Spleen (tissue), 11 donors: ENCODE measurements around the gene PNKD. TPM values are rescaled to one million over a fixed set of nuclear protein-coding genes. Genes with fewer than 3 reads are reported as not detected.

ENCODE experiments used
- DNase-seq: peaks from one replicate; pipeline ENCODE4 v3.0.0-alpha.2; 2020
- H3K27ac ChIP-seq, 8 donors: fragments of 200-600 bp; sonication (generic) in 7 of 8; 1 replicate in 4 of 8; 2 replicates in 4 of 8; pipeline versions ENCODE4 v1.5.0 to v1.8.0; 2016 to 2021; ENCODE audit warnings: inconsistent platforms in 4 of 8, mild to moderate bottlenecking in 4 of 8, moderate library complexity in 1 of 8
- H3K27me3 ChIP-seq, 7 donors: fragments of 200-600 bp; sonication (generic) in 6 of 7; replicated peaks in 1 of 7; 1 replicate in 4 of 7; 2 replicates in 3 of 7; pipeline versions ENCODE4 v1.5.0 to v1.8.0; 2016 to 2021; ENCODE audit warnings: inconsistent platforms in 3 of 7, mild to moderate bottlenecking in 1 of 7
- H3K36me3 ChIP-seq, 6 donors: fragments of 200-600 bp; sonication (generic) in 5 of 6; 1 replicate in 4 of 6; 2 replicates in 2 of 6; pipeline versions ENCODE4 v1.5.0 to v1.8.0; 2016 to 2021; ENCODE audit warnings: inconsistent platforms in 2 of 6
- H3K4me1 ChIP-seq, 6 donors: fragments of 200-600 bp; sonication (generic) in 5 of 6; 1 replicate in 3 of 6; 2 replicates in 3 of 6; pipeline versions ENCODE4 v1.5.0 to v1.8.0; 2016 to 2021; ENCODE audit warnings: inconsistent platforms in 3 of 6
- H3K4me3 ChIP-seq, 8 donors: fragments of 200-600 bp; sonication (generic) in 7 of 8; 1 replicate in 4 of 8; 2 replicates in 4 of 8; pipeline versions ENCODE4 v1.5.0 to v1.8.0; 2016 to 2021; ENCODE audit warnings: inconsistent platforms in 4 of 8, mild to moderate bottlenecking in 4 of 8, moderate library complexity in 2 of 8
- H3K9me3 ChIP-seq, 8 donors: fragments of 200-600 bp; sonication (generic) in 7 of 8; 1 replicate in 4 of 8; 2 replicates in 4 of 8; pipeline versions ENCODE4 v1.5.0 to v1.8.0; 2016 to 2021; ENCODE audit warnings: inconsistent platforms in 4 of 8
- POLR2A ChIP-seq, 3 donors: fragments of 450-650 bp; IDR thresholded peaks; one replicate each; pipeline ENCODE4 v1.5.1; 2017; ENCODE audit warnings: antibody characterized with exemption in 3 of 3, mild to moderate bottlenecking in 1 of 3
- POLR2AphosphoS5 ChIP-seq, 3 donors: sonication (generic); formaldehyde crosslinking; IDR thresholded peaks; one replicate each; pipeline ENCODE4 v1.5.1; 2017; ENCODE audit warnings: antibody characterized with exemption in 3 of 3
- WGBS, 5 donors: extraction: QIAGEN DNeasy Blood & Tissue Kit in 3 of 5; methylation state at CpG; one replicate each; pipeline versions ENCODE4 v1.1.5 to v1.1.7; 2013 to 2018; 5-methylcytosine and 5-hydroxymethylcytosine counted together
- intact Hi-C: fragments of 100-400 bp; cut with DNase I; formaldehyde crosslinking; loops from one replicate; pipeline ENCODE4 v1.15.0; 2023; ENCODE audit warnings: low total_unique reads
- polyA plus RNA-seq, 3 donors: library from polyadenylated mRNA; stranded (reverse); fragments of 200-250 nt; gene quantifications; one replicate each; pipeline ENCODE4 v1.2.1, GENCODE V29; 2013
- total RNA-seq, 7 donors: library from RNA; depleted of rRNA in 3 of 7; stranded (reverse); fragments of >200 nt in 3 of 7; fragmentation: NEBNext Ultra II Directional in 4 of 7; extraction: Animal tissue kit (Norgen Biotek cat#: 25700) in 4 of 7; gene quantifications; one replicate each; pipeline versions ENCODE4 v1.1.0 to v1.2.1, GENCODE V29; 2016 to 2021
- TF ChIP-seq, protein P1 (sequence below), 11 experiments: fragments of 200-600 bp in 7 of 11; fragments of 450-650 bp in 4 of 11; sonication (generic) in 4 of 11; IDR thresholded peaks in 8 of 11; conservative IDR thresholded peaks in 3 of 11; 1 replicate in 7 of 11; 2 replicates in 4 of 11; pipeline versions ENCODE4 v1.4.0 to v1.8.0; 2016 to 2021; ENCODE audit warnings: antibody characterized with exemption in 11 of 11, inconsistent platforms in 4 of 11, mild to moderate bottlenecking in 1 of 11
- donor health status: healthy with polysubstance abuse.
- donor health status: DM: no; HTN: no; CAD: no; lungs with moderate emphysema.
- donor health status: DM: no; HTN: no; CAD: no.
- donor health status: Bipolar disorder and iron deficiency.
- donor health status: healthy.
- donor health status: DM: no; HTN: no; CAD: no.
- donor health status: DM: yes; HTN: yes; CAD: no.

Gene PNKD
- total and polyA plus RNA-seq, 10 donors, result 41.4 to 92.1 (median 49.4) TPM

GRCh38 chr2:218282173-218282991, 12.1 kb downstream of the PNKD start:
- no peak overlapping the region for H3K4me3 ChIP-seq
- H3K27me3 ChIP-seq, result no peaks in the 10 kb centered on the region
- peak overlapping the region in 7 of 8 donors; percentile 36 to 98 (median 96) for H3K27ac ChIP-seq
- TF ChIP-seq POLR2AphosphoS5 (IDR thresholded peaks at IDR 0.05), result peak in 1 of 3 donors; percentile 37
- TF ChIP-seq, protein P1, sequence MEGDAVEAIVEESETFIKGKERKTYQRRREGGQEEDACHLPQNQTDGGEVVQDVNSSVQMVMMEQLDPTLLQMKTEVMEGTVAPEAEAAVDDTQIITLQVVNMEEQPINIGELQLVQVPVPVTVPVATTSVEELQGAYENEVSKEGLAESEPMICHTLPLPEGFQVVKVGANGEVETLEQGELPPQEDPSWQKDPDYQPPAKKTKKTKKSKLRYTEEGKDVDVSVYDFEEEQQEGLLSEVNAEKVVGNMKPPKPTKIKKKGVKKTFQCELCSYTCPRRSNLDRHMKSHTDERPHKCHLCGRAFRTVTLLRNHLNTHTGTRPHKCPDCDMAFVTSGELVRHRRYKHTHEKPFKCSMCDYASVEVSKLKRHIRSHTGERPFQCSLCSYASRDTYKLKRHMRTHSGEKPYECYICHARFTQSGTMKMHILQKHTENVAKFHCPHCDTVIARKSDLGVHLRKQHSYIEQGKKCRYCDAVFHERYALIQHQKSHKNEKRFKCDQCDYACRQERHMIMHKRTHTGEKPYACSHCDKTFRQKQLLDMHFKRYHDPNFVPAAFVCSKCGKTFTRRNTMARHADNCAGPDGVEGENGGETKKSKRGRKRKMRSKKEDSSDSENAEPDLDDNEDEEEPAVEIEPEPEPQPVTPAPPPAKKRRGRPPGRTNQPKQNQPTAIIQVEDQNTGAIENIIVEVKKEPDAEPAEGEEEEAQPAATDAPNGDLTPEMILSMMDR (IDR thresholded peaks at IDR 0.05 in 8 of 11, conservative IDR thresholded peaks at IDR 0.05 in 3 of 11), result no peak
- no peak for DNase-seq
- intact Hi-C loops, result no loop called here
- peaks cover 48 to 61% (median 56%) of the 10 kb centered on the region in 6 donors for H3K4me1 ChIP-seq
- no peaks in the 10 kb centered on the region for H3K9me3 ChIP-seq
- WGBS, 5 donors, result 76 to 82% (median 79%) methylated on average over 14 to 17 of the region's 17 CpGs
- H3K36me3 ChIP-seq, result peaks cover 2 to 80% (median 48%) of the 10 kb centered on the region in 6 donors

DNA sequence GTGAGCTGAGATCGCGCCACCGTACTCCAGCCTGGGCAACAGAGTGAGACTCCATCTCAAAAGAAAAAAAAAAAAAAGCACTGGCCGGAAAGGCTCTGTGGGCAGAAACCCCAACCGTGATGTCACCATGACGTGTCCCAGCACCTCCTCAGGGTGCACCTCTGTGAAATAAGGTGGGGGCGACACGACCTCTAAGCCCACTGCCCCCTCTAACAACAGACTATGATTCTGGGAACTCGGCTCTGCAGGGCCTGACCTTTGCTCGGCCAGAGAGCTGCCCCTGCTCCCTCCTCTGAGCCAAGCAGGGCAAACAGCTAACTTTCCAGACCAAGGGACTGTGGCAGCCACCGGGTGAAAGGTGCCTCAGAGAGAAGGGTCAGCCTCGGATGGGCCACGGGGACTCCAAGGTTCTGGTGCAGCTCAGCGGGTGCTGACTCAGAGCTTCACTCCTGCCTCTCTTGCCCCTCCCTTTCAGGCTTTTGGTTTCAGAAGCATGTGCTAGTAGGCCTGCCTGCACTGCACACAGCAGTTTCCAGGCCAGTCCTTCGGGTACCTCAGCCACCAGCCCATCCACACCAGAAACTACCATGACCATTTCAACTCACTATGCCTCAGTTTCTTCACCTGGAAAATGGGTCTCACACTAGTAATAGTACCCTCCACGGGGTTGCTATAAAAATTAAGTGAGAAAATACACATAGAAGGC, 13.9 kb downstream of the PNKD start:
- WGBS, 5 donors, result 61 to 74% (median 63%) methylated on average over 13 to 16 of the region's 16 CpGs

GRCh38 chr2:218285604-218286003, 15.3 kb downstream of the PNKD start:
- peak overlapping the region; percentile 85 to 98 (median 96) for H3K27ac ChIP-seq
- TF ChIP-seq POLR2AphosphoS5 (IDR thresholded peaks at IDR 0.05) (peak; percentile 13 to 25 (median 21)), POLR2A (IDR thresholded peaks at IDR 0.05) (no peak)
- TF ChIP-seq, protein P1 (IDR thresholded peaks at IDR 0.05 in 8 of 11, conservative IDR thresholded peaks at IDR 0.05 in 3 of 11), result no peak
- intact Hi-C loops, result no loop called here
- H3K36me3 ChIP-seq, result peaks cover 0 to 48% (median 16%) of the 10 kb centered on the region in 6 donors
- no peak for DNase-seq
- peak overlapping the region in 2 of 8 donors; percentile 38 to 70 for H3K4me3 ChIP-seq
- 36 to 55% (median 39%) methylated on average over 5 to 6 of the region's 6 CpGs for WGBS, 5 donors
- peaks cover 79 to 93% (median 88%) of the 10 kb centered on the region in 6 donors for H3K4me1 ChIP-seq
- no peaks in the 10 kb centered on the region for H3K27me3 ChIP-seq
- H3K9me3 ChIP-seq, result no peaks in the 10 kb centered on the region

More for the DNA sequence above, 13.9 kb downstream of the PNKD start:
- no peak for DNase-seq
- no peaks in the 10 kb centered on the region for H3K9me3 ChIP-seq
- no peaks in the 10 kb centered on the region for H3K27me3 ChIP-seq
- TF ChIP-seq, protein P1 (IDR thresholded peaks at IDR 0.05 in 8 of 11, conservative IDR thresholded peaks at IDR 0.05 in 3 of 11), result no peak
- TF ChIP-seq POLR2AphosphoS5 (IDR thresholded peaks at IDR 0.05), result peak; percentile 37 to 48 (median 43)
- TF ChIP-seq POLR2A (IDR thresholded peaks at IDR 0.05), result no peak
- H3K36me3 ChIP-seq, result peaks cover 2 to 61% (median 29%) of the 10 kb centered on the region in 6 donors
- peaks cover 66 to 80% (median 75%) of the 10 kb centered on the region in 6 donors for H3K4me1 ChIP-seq
- peak overlapping the region; percentile 29 to 98 (median 96) for H3K27ac ChIP-seq
- intact Hi-C loops, result no loop called here
- peak overlapping the region in 1 of 8 donors; percentile 42 for H3K4me3 ChIP-seq
